ENCODE results near the gene C5orf22. TPM values are rescaled to one million over a fixed set of nuclear protein-coding genes. Genes with fewer than 3 reads are reported as not detected.
"Not testable (repeated sequence)": the region's sequence is repeated elsewhere in the genome, so short reads cannot be mapped to it uniquely, and the experiment has no call there.

The C5orf22 gene
- total and polyA plus RNA-seq, 7 donors: 14.9 to 32.4 (median 23.9) TPM

DNA sequence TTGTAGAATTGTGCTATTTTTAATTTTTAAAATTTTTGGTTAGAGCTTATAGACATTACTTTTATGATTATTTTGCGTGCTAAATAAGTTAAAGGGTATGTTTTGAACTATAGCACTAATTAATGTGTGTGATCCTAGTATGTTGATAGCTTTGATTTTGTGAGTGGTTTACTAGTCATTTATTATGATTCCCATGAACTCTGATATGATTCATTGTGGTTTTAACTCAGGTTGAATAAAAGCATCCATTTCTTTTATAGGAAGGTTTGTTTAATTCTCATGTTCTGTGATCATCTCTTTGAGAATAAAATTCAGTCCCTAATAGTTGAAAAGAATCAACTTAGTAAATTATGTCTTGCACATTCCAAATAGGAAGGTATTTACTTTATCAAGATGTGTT is 22.5 kb downstream of the C5orf22 start:
- H3K36me3 ChIP-seq (ENCODE audit: insufficient read depth in 1 of 2, low read depth in 1 of 2): peaks cover 8 to 85% of the 10 kb centered on the region in 2 donors
- H3K27ac ChIP-seq: no peak overlapping the region
- H3K4me1 ChIP-seq: no peaks in the 10 kb centered on the region
- intact Hi-C loops (cut with DNase I): no loop called here
- WGBS, 3 donors: 95 to 100% (median 98%) methylated on average over 1 of the region's 1 CpG
- no peaks in the 10 kb centered on the region for H3K9me3 ChIP-seq
- no peaks in the 10 kb centered on the region for H3K27me3 ChIP-seq (ENCODE audit: insufficient read depth in 3 of 3, low read length in 2 of 3)
- no peak for DNase-seq
- TF ChIP-seq, protein P1, sequence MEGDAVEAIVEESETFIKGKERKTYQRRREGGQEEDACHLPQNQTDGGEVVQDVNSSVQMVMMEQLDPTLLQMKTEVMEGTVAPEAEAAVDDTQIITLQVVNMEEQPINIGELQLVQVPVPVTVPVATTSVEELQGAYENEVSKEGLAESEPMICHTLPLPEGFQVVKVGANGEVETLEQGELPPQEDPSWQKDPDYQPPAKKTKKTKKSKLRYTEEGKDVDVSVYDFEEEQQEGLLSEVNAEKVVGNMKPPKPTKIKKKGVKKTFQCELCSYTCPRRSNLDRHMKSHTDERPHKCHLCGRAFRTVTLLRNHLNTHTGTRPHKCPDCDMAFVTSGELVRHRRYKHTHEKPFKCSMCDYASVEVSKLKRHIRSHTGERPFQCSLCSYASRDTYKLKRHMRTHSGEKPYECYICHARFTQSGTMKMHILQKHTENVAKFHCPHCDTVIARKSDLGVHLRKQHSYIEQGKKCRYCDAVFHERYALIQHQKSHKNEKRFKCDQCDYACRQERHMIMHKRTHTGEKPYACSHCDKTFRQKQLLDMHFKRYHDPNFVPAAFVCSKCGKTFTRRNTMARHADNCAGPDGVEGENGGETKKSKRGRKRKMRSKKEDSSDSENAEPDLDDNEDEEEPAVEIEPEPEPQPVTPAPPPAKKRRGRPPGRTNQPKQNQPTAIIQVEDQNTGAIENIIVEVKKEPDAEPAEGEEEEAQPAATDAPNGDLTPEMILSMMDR (IDR thresholded peaks at IDR 0.05): no peak
- no peak overlapping the region for H3K4me3 ChIP-seq
- no peak for ATAC-seq

DNA sequence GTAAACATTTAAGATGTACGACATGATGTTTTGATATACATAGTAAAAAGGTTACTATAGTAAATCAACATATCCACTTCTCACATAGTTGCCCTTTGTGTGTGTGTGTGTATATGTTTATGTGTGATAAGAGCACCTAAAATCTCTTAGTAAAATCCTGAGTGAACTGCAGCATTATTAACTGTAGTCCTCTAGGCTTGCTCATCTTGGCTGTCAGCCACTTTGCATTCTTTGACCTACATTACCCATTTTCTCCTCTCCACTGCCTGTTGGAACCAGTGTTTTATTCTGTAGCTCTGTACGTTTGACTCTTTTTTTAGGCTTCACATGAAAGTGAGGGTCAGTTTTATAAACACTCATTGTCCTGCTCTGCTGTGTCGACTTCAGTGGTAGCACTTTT is 24.4 kb downstream of the C5orf22 start:
- 93 to 94% (median 93%) methylated on average over 3 of the region's 3 CpGs for WGBS, 3 donors
- no peak for DNase-seq
- intact Hi-C loops (cut with DNase I): no loop called here
- no peak for ATAC-seq
- TF ChIP-seq, protein P1 (IDR thresholded peaks at IDR 0.05): no peak
- H3K9me3 ChIP-seq: no peaks in the 10 kb centered on the region
- H3K4me1 ChIP-seq: no peaks in the 10 kb centered on the region
- no peak overlapping the region for H3K4me3 ChIP-seq
- H3K27me3 ChIP-seq (ENCODE audit: insufficient read depth in 3 of 3, low read length in 2 of 3): no peaks in the 10 kb centered on the region
- H3K36me3 ChIP-seq (ENCODE audit: insufficient read depth in 1 of 2, low read depth in 1 of 2): peaks cover 6 to 67% of the 10 kb centered on the region in 2 donors
- no peak overlapping the region for H3K27ac ChIP-seq

DNA sequence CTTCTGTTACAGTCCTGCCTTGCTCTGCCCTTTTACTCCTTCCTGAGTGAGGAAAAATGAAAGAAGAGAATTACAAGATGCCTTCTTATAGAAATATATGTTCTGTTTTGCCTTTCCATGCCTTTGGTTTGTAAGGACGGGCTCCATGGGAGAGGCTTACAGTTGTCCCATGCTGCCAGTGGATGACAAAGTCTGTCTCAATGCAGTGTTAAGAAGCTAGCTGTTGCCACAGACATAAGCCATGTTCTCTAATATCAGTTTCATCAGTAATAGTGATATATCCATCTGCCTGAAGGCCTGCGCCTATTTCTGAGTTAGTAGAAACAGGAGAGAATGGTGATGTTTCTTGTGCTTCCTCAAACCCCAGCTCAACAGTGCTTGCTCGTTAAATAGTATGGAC is 27.8 kb downstream of the C5orf22 start:
- intact Hi-C loops (cut with DNase I): no loop called here
- Histone ChIP-seq H3K4me3 (no peak overlapping the region), H3K4me1 (no peaks in the 10 kb centered on the region), H3K9me3 (no peaks in the 10 kb centered on the region), H3K27ac (no peak overlapping the region), H3K27me3 (ENCODE audit: insufficient read depth in 3 of 3, low read length in 2 of 3) (no peaks in the 10 kb centered on the region), H3K36me3 (ENCODE audit: insufficient read depth in 1 of 2, low read depth in 1 of 2) (peaks cover 0 to 32% of the 10 kb centered on the region in 2 donors)
- TF ChIP-seq, protein P1 (IDR thresholded peaks at IDR 0.05): no peak
- peak in 3 of 4 donors; percentile 44 to 75 (median 59) for ATAC-seq
- WGBS, 3 donors: 72 to 97% (median 86%) methylated on average over 3 of the region's 3 CpGs
- DNase-seq: no peak

DNA sequence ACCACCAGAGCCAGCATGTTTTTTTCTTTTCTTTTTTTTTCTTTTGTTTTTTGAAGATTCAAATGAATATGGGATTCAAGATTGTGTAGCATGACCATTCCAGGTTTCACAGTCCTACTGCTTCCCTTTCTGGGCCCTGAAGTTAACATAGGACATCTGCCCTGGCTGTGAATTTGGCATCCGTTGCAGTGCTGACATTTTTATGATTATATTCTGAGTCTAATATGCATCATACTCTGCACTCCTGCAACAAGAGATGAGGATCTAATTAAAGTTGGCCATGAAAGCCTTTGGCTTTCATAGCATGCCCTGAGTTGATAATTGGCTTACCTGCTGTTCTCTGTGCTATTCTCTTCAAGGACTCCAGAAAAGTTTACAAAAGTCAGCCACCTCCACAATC is 29.8 kb downstream of the C5orf22 start:
- intact Hi-C loops (cut with DNase I): no loop called here
- H3K9me3 ChIP-seq: no peaks in the 10 kb centered on the region
- 11 to 45% (median 14%) methylated on average over 1 of the region's 1 CpG for WGBS, 3 donors
- ATAC-seq: peak in 1 of 4 donors; percentile 48
- no peaks in the 10 kb centered on the region for H3K27me3 ChIP-seq (ENCODE audit: insufficient read depth in 3 of 3, low read length in 2 of 3)
- H3K4me1 ChIP-seq: no peaks in the 10 kb centered on the region
- H3K36me3 ChIP-seq (ENCODE audit: insufficient read depth in 1 of 2, low read depth in 1 of 2): peaks cover 0 to 12% of the 10 kb centered on the region in 2 donors
- TF ChIP-seq, protein P1 (IDR thresholded peaks at IDR 0.05): no peak
- no peak overlapping the region for H3K4me3 ChIP-seq
- no peak overlapping the region for H3K27ac ChIP-seq
- no peak for DNase-seq

DNA sequence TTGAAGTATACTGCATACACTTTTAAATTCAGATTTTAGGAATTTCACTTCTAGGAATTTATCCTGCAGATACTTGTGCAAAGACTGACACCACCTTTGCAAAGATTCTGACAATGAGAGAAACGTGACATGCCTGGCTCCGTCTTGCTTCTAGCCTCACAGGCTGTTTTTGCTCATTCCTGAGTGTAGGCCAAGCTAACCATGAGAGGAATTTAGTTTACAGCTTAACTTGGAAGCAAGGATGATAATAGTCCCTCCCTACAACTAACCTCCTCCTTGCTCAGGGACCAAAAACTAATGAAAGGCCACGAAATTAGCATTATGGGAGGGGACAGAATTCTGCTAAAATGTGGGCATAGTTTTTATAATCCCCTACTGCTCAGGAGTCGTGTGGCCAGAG is 31.1 kb downstream of the C5orf22 start:
- WGBS, 3 donors: 48 to 65% (median 54%) methylated on average over 4 of the region's 4 CpGs
- H3K36me3 ChIP-seq (ENCODE audit: insufficient read depth in 1 of 2, low read depth in 1 of 2): peaks cover 0 to 4% of the 10 kb centered on the region in 2 donors

DNA sequence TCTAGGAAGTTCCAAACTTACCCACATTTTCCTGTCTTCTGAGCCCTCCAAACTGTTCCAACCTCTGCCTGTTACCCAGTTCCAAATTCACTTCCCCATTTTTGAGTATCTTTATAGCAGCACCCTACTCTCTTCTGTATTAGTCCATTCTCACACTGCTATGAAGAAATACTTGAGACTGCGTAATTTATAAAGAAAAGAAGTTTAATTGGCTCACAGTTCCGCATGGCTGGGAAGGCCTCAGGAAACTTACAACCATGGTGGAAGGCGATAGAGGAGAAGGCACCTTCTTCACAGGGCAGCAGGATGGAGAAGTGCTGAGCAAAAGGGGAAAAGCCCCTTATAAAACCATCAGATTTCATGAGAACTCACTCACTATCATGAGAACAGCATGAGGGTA is 34.3 kb downstream of the C5orf22 start:
- H3K36me3 ChIP-seq (ENCODE audit: insufficient read depth in 1 of 2, low read depth in 1 of 2); intact Hi-C loops (cut with DNase I); H3K9me3 ChIP-seq; ATAC-seq; H3K27ac ChIP-seq; DNase-seq; H3K27me3 ChIP-seq (ENCODE audit: insufficient read depth in 3 of 3, low read length in 2 of 3); H3K4me3 ChIP-seq; H3K4me1 ChIP-seq: not testable (repeated sequence)
- 90 to 93% (median 92%) methylated on average over 3 of the region's 3 CpGs for WGBS, 3 donors

More for the DNA sequence above, 31.1 kb downstream of the C5orf22 start:
- ATAC-seq (no peak), DNase-seq (no peak)
- no peak overlapping the region for H3K27ac ChIP-seq
- TF ChIP-seq, protein P1 (IDR thresholded peaks at IDR 0.05): no peak
- no peak overlapping the region for H3K4me3 ChIP-seq
- H3K27me3 ChIP-seq (ENCODE audit: insufficient read depth in 3 of 3, low read length in 2 of 3): no peaks in the 10 kb centered on the region
- intact Hi-C loops (cut with DNase I): no loop called here
- no peaks in the 10 kb centered on the region for H3K4me1 ChIP-seq
- H3K9me3 ChIP-seq: no peaks in the 10 kb centered on the region

All from psoas muscle (tissue), 8 donors.